ENCODE results near the gene TLE4.

TLE4 gene

GRCh38 chr9:79756414-79756813 is 184.6 kb downstream of the TLE4 start:
- Histone ChIP-seq H2AFZ (ENCODE audit: low read length) (no peak overlapping the region), H3K4me2 (ENCODE audit: low read depth, low read length) (no peak overlapping the region), H3K4me3 (ENCODE audit: low read length) (no peak overlapping the region), H3K79me2 (ENCODE audit: low read length) (no peaks in the 10 kb centered on the region), H3K36me3 (replicated peaks; ENCODE audit: insufficient read depth, low read length) (no peaks in the 10 kb centered on the region), H4K20me1 (ENCODE audit: insufficient read depth, low read length) (no peaks in the 10 kb centered on the region), H3K9me2 (replicated peaks; ENCODE audit: insufficient read depth, low read length) (no peaks in the 10 kb centered on the region), H3K27ac (ENCODE audit: low read length) (no peak overlapping the region), H3K27me3 (replicated peaks; ENCODE audit: insufficient read depth, low read length) (no peaks in the 10 kb centered on the region), H3K9ac (ENCODE audit: low read length) (no peak overlapping the region), H3F3A (ENCODE audit: insufficient read depth, low read length) (no peaks in the 10 kb centered on the region), H3K4me1 (ENCODE audit: low read length) (no peaks in the 10 kb centered on the region), H3K9me3 (replicated peaks; ENCODE audit: insufficient read depth, low read length) (no peaks in the 10 kb centered on the region)
- TF ChIP-seq CTCF (IDR thresholded peaks at IDR 0.05; ENCODE audit: low read length) (no peak), EZH2phosphoT487 (IDR thresholded peaks at IDR 0.05; ENCODE audit: low read length) (no peak), EZH2 (optimal IDR thresholded peaks at IDR 0.05; ENCODE audit: low read depth, low read length) (no peak)
- no peak for DNase-seq

DNA sequence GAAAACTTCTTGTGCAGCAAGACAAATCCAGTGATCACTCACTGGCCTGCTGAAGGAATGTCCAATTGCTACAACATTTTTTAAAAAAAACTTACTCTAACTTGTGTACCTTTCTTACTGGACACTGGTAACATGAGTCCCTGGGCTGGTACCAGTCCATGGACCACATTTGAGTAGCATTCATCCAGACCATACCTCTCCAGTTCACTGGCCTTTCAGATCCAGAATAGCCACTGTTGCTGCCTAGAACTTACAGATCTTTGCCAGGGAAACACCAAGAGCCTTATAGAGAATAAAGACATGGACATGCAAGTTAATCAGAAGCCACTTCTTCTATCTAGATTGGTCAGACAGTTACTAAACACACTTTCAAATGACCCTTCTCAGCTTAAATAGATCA is 185.3 kb downstream of the TLE4 start:
- H4K20me1 ChIP-seq (ENCODE audit: insufficient read depth, low read length), result no peaks in the 10 kb centered on the region
- no peak overlapping the region for H3K4me3 ChIP-seq (ENCODE audit: low read length)
- no peaks in the 10 kb centered on the region for H3K9me2 ChIP-seq (replicated peaks; ENCODE audit: insufficient read depth, low read length)
- H3K9ac ChIP-seq (ENCODE audit: low read length), result no peak overlapping the region
- no peak overlapping the region for H3K27ac ChIP-seq (ENCODE audit: low read length)
- H3K4me1 ChIP-seq (ENCODE audit: low read length), result no peaks in the 10 kb centered on the region
- no peaks in the 10 kb centered on the region for H3F3A ChIP-seq (ENCODE audit: insufficient read depth, low read length)
- no peaks in the 10 kb centered on the region for H3K27me3 ChIP-seq (replicated peaks; ENCODE audit: insufficient read depth, low read length)
- TF ChIP-seq CTCF (IDR thresholded peaks at IDR 0.05; ENCODE audit: low read length) (no peak), EZH2 (optimal IDR thresholded peaks at IDR 0.05; ENCODE audit: low read depth, low read length) (no peak), EZH2phosphoT487 (IDR thresholded peaks at IDR 0.05; ENCODE audit: low read length) (no peak)
- H3K9me3 ChIP-seq (replicated peaks; ENCODE audit: insufficient read depth, low read length), result no peaks in the 10 kb centered on the region
- DNase-seq, result no peak
- no peak overlapping the region for H2AFZ ChIP-seq (ENCODE audit: low read length)
- H3K4me2 ChIP-seq (ENCODE audit: low read depth, low read length), result no peak overlapping the region
- H3K79me2 ChIP-seq (ENCODE audit: low read length), result no peaks in the 10 kb centered on the region
- no peaks in the 10 kb centered on the region for H3K36me3 ChIP-seq (replicated peaks; ENCODE audit: insufficient read depth, low read length)

DNA sequence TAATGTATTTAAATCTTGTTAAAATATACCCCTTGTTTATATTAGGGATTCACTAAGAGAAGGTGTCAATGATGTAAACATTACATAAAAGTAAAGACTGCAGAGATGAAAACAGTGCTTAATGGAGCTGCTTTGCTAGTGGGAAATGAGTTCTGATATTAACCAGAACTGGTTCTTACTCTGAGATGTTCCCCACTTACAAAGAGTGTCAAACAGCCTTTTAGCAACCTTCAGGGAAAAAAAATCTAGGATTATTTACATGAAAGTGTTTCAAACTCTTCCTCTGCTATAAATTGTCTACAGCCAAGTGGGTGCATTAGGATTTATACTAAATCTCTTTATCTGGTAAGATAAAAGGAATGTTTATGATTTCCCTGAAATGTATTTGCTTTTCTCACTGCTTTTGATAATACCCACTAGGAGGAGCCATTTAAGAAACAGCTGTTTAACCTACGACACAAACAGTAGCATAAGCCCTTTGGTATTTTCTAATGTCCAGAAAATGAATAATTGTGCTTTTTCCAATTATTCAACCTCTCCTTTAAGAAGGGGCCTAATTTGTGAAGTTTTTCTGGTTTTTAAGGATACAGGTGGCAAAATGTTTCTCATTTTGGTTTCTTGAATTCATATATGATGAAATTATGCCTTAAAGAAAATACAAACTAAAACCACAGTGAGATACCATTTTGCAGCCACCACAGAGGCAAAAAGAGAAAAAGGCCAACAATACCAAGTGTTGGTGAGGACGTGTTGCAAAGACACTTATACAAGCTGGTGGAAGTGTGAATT is 186.3 kb downstream of the TLE4 start:
- Histone ChIP-seq H2AFZ (ENCODE audit: low read length) (no peak overlapping the region), H3K27me3 (replicated peaks; ENCODE audit: insufficient read depth, low read length) (no peaks in the 10 kb centered on the region), H3K9ac (ENCODE audit: low read length) (no peak overlapping the region), H4K20me1 (ENCODE audit: insufficient read depth, low read length) (no peaks in the 10 kb centered on the region), H3K36me3 (replicated peaks; ENCODE audit: insufficient read depth, low read length) (no peaks in the 10 kb centered on the region), H3F3A (ENCODE audit: insufficient read depth, low read length) (no peaks in the 10 kb centered on the region), H3K4me3 (ENCODE audit: low read length) (no peak overlapping the region), H3K27ac (ENCODE audit: low read length) (no peak overlapping the region), H3K9me2 (replicated peaks; ENCODE audit: insufficient read depth, low read length) (no peaks in the 10 kb centered on the region), H3K9me3 (replicated peaks; ENCODE audit: insufficient read depth, low read length) (no peaks in the 10 kb centered on the region), H3K4me2 (ENCODE audit: low read depth, low read length) (no peak overlapping the region), H3K79me2 (ENCODE audit: low read length) (no peaks in the 10 kb centered on the region), H3K4me1 (ENCODE audit: low read length) (no peaks in the 10 kb centered on the region)
- no peak for DNase-seq
- TF ChIP-seq EZH2phosphoT487 (IDR thresholded peaks at IDR 0.05; ENCODE audit: low read length), result no peak
- no peak for TF ChIP-seq EZH2 (optimal IDR thresholded peaks at IDR 0.05; ENCODE audit: low read depth, low read length)
- peak; percentile 40 for TF ChIP-seq CTCF (IDR thresholded peaks at IDR 0.05; ENCODE audit: low read length)
